GM12878 (cell line): ENCODE measurements around the gene TMEM161A. TPM values are rescaled to one million over a fixed set of nuclear protein-coding genes. Genes with fewer than 3 reads are reported as not detected.

Experiments used
- ATAC-seq: fragments of 200-7000 bp; cut with Tn5 transposase; 3 replicates; pipeline ENCODE4 v1.9.1; 2020; ENCODE audit warnings: mild to moderate bottlenecking, moderate library complexity
- BruUV-seq: library from RNA; stranded (reverse); fragments of 400-500 nt; replicated peaks from 2 replicates; lab custom pipeline; 2021; lab: Mats Ljungman, UMichigan
- CTCF ChIA-PET: fragments of 300-600 bp; sonication (Branson Sonifier 250); formaldehyde crosslinking; extraction: SDS; loops from one replicate; lab custom pipeline; 2021; ENCODE audit warnings: inconsistent platforms; lab: Yijun Ruan, JAX
- POLR2A ChIA-PET: fragments of 350-600 bp; formaldehyde crosslinking; extraction: SDS; loops from one replicate; lab custom pipeline; 2021; ENCODE audit warnings: inconsistent platforms; lab: Charles Lee
- RAD21 ChIA-PET: fragments of 300-600 bp; sonication (Branson Sonifier 250); formaldehyde crosslinking; loops from one replicate; lab custom pipeline; 2023; ENCODE audit warnings: antibody characterized with exemption; ENCODE audit not compliant: unreplicated experiment; lab: Charles Lee
- SMC1A ChIA-PET: fragments of 300-600 bp; sonication (Branson Sonifier 250); formaldehyde crosslinking; loops from one replicate; lab custom pipeline; 2023; ENCODE audit not compliant: unreplicated experiment, uncharacterized antibody; lab: Charles Lee
- DNase-seq: peaks from one replicate; pipeline ENCODE4 v3.0.0-alpha.2; 2011; ENCODE audit warnings: low read depth, low spot score
- FAIRE-seq: peaks from 3 replicates; lab custom pipeline; 2011; peaks lifted over from hg19 to GRCh38; lab: Jason Lieb, UNC
- H2AFZ ChIP-seq: 2 replicates; pipeline ENCODE4 v1.6.0; 2011; ENCODE audit warnings: low read depth, low read length, control low read depth; ENCODE audit not compliant: control insufficient read depth
- H3K27ac ChIP-seq: 2 replicates; pipeline ENCODE4 v1.5.1; 2011; ENCODE audit warnings: control low read depth; ENCODE audit not compliant: control insufficient read depth, insufficient read depth
- H3K27me3 ChIP-seq, 2 experiments: replicated peaks in 1 of 2; 2 replicates each; pipeline versions ENCODE4 v1.6.0 to v1.6.1; 2011; ENCODE audit warnings: low read length in 1 of 2; ENCODE audit not compliant: control insufficient read depth in 2 of 2, insufficient read depth in 2 of 2
- H3K36me3 ChIP-seq, 2 experiments: 2 replicates each; pipeline ENCODE4 v1.5.1; 2011; ENCODE audit warnings: low read length in 1 of 2; ENCODE audit not compliant: control insufficient read depth in 2 of 2, insufficient read depth in 2 of 2
- H3K4me1 ChIP-seq: 2 replicates; pipeline ENCODE4 v1.6.1; 2011; ENCODE audit warnings: mild to moderate bottlenecking, low read length, moderate library complexity, mixed read lengths; ENCODE audit not compliant: control insufficient read depth, insufficient read depth
- H3K4me2 ChIP-seq: 2 replicates; pipeline ENCODE4 v1.6.0; 2011; ENCODE audit warnings: control low read depth; ENCODE audit not compliant: control insufficient read depth, insufficient read depth
- H3K4me3 ChIP-seq: fragments of 200-600 bp; sonication (generic); 2 replicates; pipeline ENCODE4 v1.5.1; 2016
- H3K79me2 ChIP-seq: 2 replicates; pipeline ENCODE4 v1.6.0; 2011; ENCODE audit warnings: low read length; ENCODE audit not compliant: control insufficient read depth, insufficient read depth
- H3K9ac ChIP-seq: 2 replicates; pipeline ENCODE4 v1.8.0; 2011; ENCODE audit warnings: low read length, control low read depth, mixed read lengths; ENCODE audit not compliant: control insufficient read depth, insufficient read depth
- H3K9me3 ChIP-seq: replicated peaks from 3 replicates; pipeline ENCODE4 v1.5.1; 2011; ENCODE audit warnings: mild to moderate bottlenecking, low read length; ENCODE audit not compliant: control insufficient read depth, insufficient read depth
- H4K20me1 ChIP-seq: 2 replicates; pipeline ENCODE4 v1.6.0; 2011; ENCODE audit not compliant: control insufficient read depth, insufficient read depth
- IKZF1 ChIP-seq: fragments of 450-650 bp; conservative IDR thresholded peaks from 2 replicates; pipeline ENCODE4 v1.6.1; 2017; ENCODE audit warnings: antibody characterized with exemption, mild to moderate bottlenecking
- IKZF2 ChIP-seq, 2 experiments: fragments of 450-650 bp; IDR thresholded peaks; 2 replicates each; pipeline ENCODE4 v1.6.1; 2017; ENCODE audit warnings: mild to moderate bottlenecking in 2 of 2, moderate library complexity in 2 of 2
- LARP7 ChIP-seq: fragments of 450-650 bp; IDR thresholded peaks from 2 replicates; pipeline ENCODE4 v1.6.1; 2017; ENCODE audit warnings: mild to moderate bottlenecking
- NR2C1 ChIP-seq: fragments of 450-650 bp; IDR thresholded peaks from 2 replicates; pipeline ENCODE4 v1.6.1; 2017; ENCODE audit warnings: antibody characterized with exemption, mild to moderate bottlenecking, moderate library complexity
- TARDBP ChIP-seq: IDR thresholded peaks from 2 replicates; pipeline ENCODE4 v1.6.1; 2016; ENCODE audit warnings: borderline replicate concordance
- ZBED1 ChIP-seq: IDR thresholded peaks from 2 replicates; pipeline ENCODE4 v1.6.1; 2016; ENCODE audit warnings: borderline replicate concordance
- WGBS: methylation state at CpG from one replicate; pipeline ENCODE4 v1.1.6; 2016; ENCODE audit warnings: low lambda C conversion rate; ENCODE audit not compliant: insufficient replicate concordance, insufficient coverage; ENCODE audit errors: missing lambda C conversion rate; 5-methylcytosine and 5-hydroxymethylcytosine counted together
- in situ Hi-C: fragments of 300-500 bp; cut with MboI; formaldehyde crosslinking; loops from 9 replicates; pipeline ENCODE4 v1.14.3; 2018; ENCODE audit warnings: mixed read lengths
- intact Hi-C: fragments of 100-400 bp; cut with micrococcal nuclease; formaldehyde crosslinking; loops from one replicate; pipeline ENCODE4 v1.14.2; 2022; ENCODE audit not compliant: unreplicated experiment
- polyA plus RNA-seq, 11 experiments: library from polyadenylated mRNA; depleted of rRNA in 4 of 11; unstranded in 6 of 11; stranded (reverse) in 5 of 11; fragments of >200 nt; fragmentation: Nextera tagmentation in 4 of 11; fragmentation: Illumina TruSeq in 1 of 11; extraction: Ambion mirVana in 4 of 11; extraction: Trizol in 1 of 11; gene quantifications; 1 replicate in 1 of 11; 2 replicates in 10 of 11; pipeline versions ENCODE4 v1.2.1 to v1.2.3, GENCODE V29; 2011 to 2016; ENCODE audit warnings: inconsistent platforms in 2 of 11, missing spikeins in 2 of 11, low read depth in 1 of 11
- total RNA-seq, 4 experiments: library from RNA; depleted of rRNA in 3 of 4; stranded (reverse); fragments of >200 nt in 3 of 4; fragmentation: Illumina TruSeq in 1 of 4; extraction: Trizol in 1 of 4; gene quantifications; 2 replicates each; pipeline versions ENCODE4 v1.2.1 to v1.2.3, GENCODE V29; 2013 to 2021
- TF ChIP-seq, protein P1 (sequence below), 3 experiments: IDR thresholded peaks in 2 of 3; conservative IDR thresholded peaks in 1 of 3; 2 replicates each; pipeline ENCODE4 v1.5.1; 2011; ENCODE audit warnings: low read depth in 3 of 3, low read length in 3 of 3, mild to moderate bottlenecking in 3 of 3, control low read depth in 2 of 3, moderate library complexity in 2 of 3, inconsistent platforms in 1 of 3, mixed read lengths in 1 of 3; ENCODE audit not compliant: control insufficient read depth in 2 of 3, insufficient read depth in 1 of 3; ENCODE audit errors: extremely low read depth in 1 of 3

Gene TMEM161A
- total and polyA plus RNA-seq, 10 of the 15 experiments (the other 5 are each of a cell fraction or from before 2014, with no cell fraction given): 1.1 to 37.1 (median 19.0) TPM

DNA sequence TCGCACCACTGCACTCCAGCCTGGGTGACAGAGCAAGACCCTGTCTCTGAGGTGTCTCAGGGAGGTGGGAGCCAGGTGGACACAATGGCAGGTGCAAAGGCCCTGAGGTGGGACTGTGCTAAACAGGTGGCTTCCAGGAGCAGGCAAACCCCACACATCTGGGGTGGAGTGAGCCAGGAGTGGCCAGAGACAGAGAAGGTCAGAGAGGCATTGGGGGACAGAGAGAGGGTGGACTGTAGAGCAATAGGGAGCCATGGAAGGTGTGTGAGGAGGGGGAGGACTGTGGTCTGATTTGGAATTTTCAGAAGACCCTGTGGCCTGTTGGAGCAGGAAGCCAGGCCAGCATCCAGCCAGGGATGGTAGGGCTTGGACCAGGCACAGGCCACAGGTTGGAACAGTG lies 27.1 kb upstream of the TMEM161A start:
- H3K4me3 ChIP-seq: no peak overlapping the region
- BruUV-seq: no TSS peak
- no peak overlapping the region for H3K9ac ChIP-seq
- no peaks in the 10 kb centered on the region for H3K27me3 ChIP-seq
- H3K4me1 ChIP-seq: peaks cover 21% of the 10 kb centered on the region
- RAD21 ChIA-PET: no interaction called here
- no peak for TF ChIP-seq LARP7
- TF ChIP-seq NR2C1: no peak
- TF ChIP-seq, protein P1, sequence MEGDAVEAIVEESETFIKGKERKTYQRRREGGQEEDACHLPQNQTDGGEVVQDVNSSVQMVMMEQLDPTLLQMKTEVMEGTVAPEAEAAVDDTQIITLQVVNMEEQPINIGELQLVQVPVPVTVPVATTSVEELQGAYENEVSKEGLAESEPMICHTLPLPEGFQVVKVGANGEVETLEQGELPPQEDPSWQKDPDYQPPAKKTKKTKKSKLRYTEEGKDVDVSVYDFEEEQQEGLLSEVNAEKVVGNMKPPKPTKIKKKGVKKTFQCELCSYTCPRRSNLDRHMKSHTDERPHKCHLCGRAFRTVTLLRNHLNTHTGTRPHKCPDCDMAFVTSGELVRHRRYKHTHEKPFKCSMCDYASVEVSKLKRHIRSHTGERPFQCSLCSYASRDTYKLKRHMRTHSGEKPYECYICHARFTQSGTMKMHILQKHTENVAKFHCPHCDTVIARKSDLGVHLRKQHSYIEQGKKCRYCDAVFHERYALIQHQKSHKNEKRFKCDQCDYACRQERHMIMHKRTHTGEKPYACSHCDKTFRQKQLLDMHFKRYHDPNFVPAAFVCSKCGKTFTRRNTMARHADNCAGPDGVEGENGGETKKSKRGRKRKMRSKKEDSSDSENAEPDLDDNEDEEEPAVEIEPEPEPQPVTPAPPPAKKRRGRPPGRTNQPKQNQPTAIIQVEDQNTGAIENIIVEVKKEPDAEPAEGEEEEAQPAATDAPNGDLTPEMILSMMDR (IDR thresholded peaks at IDR 0.05 in 2 of 3, conservative IDR thresholded peaks at IDR 0.05 in 1 of 3; ENCODE audit: control insufficient read depth in 2 of 3, extremely low read depth in 1 of 3, insufficient read depth in 1 of 3, low read depth in 3 of 3, low read length in 3 of 3): no peak
- no peak for TF ChIP-seq ZBED1
- 100% methylated on average over 1 of the region's 1 CpG for WGBS
- H2AFZ ChIP-seq: no peak overlapping the region
- FAIRE-seq (no peak), DNase-seq (no peak), ATAC-seq (no peak)
- H3K79me2 ChIP-seq: peaks cover 10% of the 10 kb centered on the region
- in situ Hi-C loops: no loop called here
- H3K4me2 ChIP-seq: no peak overlapping the region
- CTCF ChIA-PET: interaction anchor here (2.1 kb wide), 1 partner anchor 19 kb away, joined by 5 read pairs; no protein-coding TSS in a partner anchor
- POLR2A ChIA-PET: no interaction called here
- H4K20me1 ChIP-seq: no peaks in the 10 kb centered on the region
- H3K36me3 ChIP-seq: no peaks in the 10 kb centered on the region; a peak in 1 of 4 replicates
- H3K9me3 ChIP-seq: no peaks in the 10 kb centered on the region
- intact Hi-C loops: no loop called here
- H3K27ac ChIP-seq: no peak overlapping the region
- SMC1A ChIA-PET: no interaction called here

DNA sequence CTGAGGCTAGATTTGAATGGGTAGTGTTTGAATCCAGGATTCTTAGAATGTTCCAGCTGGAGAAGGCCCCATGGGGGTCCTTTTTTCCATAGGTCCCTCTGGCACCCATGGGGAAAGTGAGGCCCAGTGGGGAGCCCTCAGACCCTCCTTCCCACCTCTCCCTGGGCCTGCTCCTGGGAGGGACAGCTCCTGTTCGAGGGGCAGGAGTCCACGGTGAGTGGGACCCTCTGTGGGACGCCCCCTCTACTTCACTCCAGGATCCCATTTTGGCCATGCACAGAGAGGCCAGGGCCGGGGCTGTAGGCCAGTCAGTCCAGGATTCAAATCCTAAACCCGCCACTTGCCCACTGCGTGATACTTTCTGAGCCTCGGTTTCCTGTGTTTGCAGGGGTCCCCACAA lies 24.2 kb upstream of the TMEM161A start:
- intact Hi-C loops (no loop called here), in situ Hi-C loops (no loop called here)
- SMC1A ChIA-PET: interaction anchor here (2.7 kb wide), 1 partner anchor 13 kb away, joined by 18 read pairs; no protein-coding TSS in a partner anchor
- Histone ChIP-seq H3K4me1 (peaks cover 40% of the 10 kb centered on the region), H3K9me3 (no peaks in the 10 kb centered on the region), H2AFZ (no peak overlapping the region), H4K20me1 (no peaks in the 10 kb centered on the region), H3K36me3 (no peaks in the 10 kb centered on the region; a peak in 1 of 4 replicates), H3K27ac (no peak overlapping the region), H3K79me2 (peaks cover 3% of the 10 kb centered on the region), H3K4me2 (no peak overlapping the region), H3K27me3 (no peaks in the 10 kb centered on the region), H3K9ac (no peak overlapping the region)
- DNase-seq (no peak), ATAC-seq (no peak), FAIRE-seq (no peak)
- no TSS peak for BruUV-seq
- POLR2A ChIA-PET: interaction anchor here (0.6 kb wide), 1 partner anchor 30 kb away, joined by 5 read pairs; no protein-coding TSS in a partner anchor
- CTCF ChIA-PET: interaction anchor here (0.8 to 11.3 kb wide), 3 partner anchors 10 to 15 kb away, joined by 3 to 135 read pairs (median 57); no protein-coding TSS in a partner anchor
- WGBS: 74% methylated on average over 7 of the region's 7 CpGs
- RAD21 ChIA-PET: interaction anchor here (17.5 kb wide), 1 partner anchor 11 kb away, joined by 394 read pairs; the partner anchor contains the start of gene MEF2B
- TF ChIP-seq IKZF1 (peak; percentile 20; the same call in 1 of the 2 replicates), IKZF2 (IDR thresholded peaks at IDR 0.05) (0 out of 4 replicates have a peak, but pooled peaks of 1 of the 2 experiments have one; percentile 1), TARDBP (no peak)
- TF ChIP-seq, all 136 proteins: peak for 2
- H3K4me3 ChIP-seq: no peak overlapping the region
